GM20000 (cell line): ENCODE measurements around the gene FYTTD1.

ENCODE experiments used
- DNase-seq: peaks from one replicate; pipeline ENCODE4 v3.0.0; 2012; ENCODE audit warnings: low spot score
- TF ChIP-seq, protein P1 (sequence below): IDR thresholded peaks from 2 replicates; pipeline ENCODE4 v1.5.1; 2012; ENCODE audit warnings: mild to moderate bottlenecking, control low read depth; ENCODE audit errors: extremely low read depth, missing control alignments

FYTTD1 gene

GRCh38 chr3:197794115-197794514 is 44.4 kb downstream of the FYTTD1 start:
- TF ChIP-seq, protein P1, sequence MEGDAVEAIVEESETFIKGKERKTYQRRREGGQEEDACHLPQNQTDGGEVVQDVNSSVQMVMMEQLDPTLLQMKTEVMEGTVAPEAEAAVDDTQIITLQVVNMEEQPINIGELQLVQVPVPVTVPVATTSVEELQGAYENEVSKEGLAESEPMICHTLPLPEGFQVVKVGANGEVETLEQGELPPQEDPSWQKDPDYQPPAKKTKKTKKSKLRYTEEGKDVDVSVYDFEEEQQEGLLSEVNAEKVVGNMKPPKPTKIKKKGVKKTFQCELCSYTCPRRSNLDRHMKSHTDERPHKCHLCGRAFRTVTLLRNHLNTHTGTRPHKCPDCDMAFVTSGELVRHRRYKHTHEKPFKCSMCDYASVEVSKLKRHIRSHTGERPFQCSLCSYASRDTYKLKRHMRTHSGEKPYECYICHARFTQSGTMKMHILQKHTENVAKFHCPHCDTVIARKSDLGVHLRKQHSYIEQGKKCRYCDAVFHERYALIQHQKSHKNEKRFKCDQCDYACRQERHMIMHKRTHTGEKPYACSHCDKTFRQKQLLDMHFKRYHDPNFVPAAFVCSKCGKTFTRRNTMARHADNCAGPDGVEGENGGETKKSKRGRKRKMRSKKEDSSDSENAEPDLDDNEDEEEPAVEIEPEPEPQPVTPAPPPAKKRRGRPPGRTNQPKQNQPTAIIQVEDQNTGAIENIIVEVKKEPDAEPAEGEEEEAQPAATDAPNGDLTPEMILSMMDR, result no peak
- DNase-seq, result no peak

GRCh38 chr3:197795200-197795599 is 45.5 kb downstream of the FYTTD1 start:
- DNase-seq, result no peak
- TF ChIP-seq, protein P1, result no peak

GRCh38 chr3:197796087-197796486 is 46.4 kb downstream of the FYTTD1 start:
- DNase-seq, result no peak

GRCh38 chr3:197798863-197799262 is 49.2 kb downstream of the FYTTD1 start:
- TF ChIP-seq, protein P1, result no peak

More at GRCh38 chr3:197796087-197796486, 46.4 kb downstream of the FYTTD1 start:
- TF ChIP-seq, protein P1, result no peak

GRCh38 chr3:197800379-197800778 is 50.7 kb downstream of the FYTTD1 start:
- TF ChIP-seq, protein P1, result no peak

More at GRCh38 chr3:197798863-197799262, 49.2 kb downstream of the FYTTD1 start:
- DNase-seq, result peak; percentile 42

GRCh38 chr3:197801891-197802778 is 52.5 kb downstream of the FYTTD1 start:
- TF ChIP-seq, protein P1, result peak; percentile 21
- DNase-seq, result no peak

More at GRCh38 chr3:197800379-197800778, 50.7 kb downstream of the FYTTD1 start:
- no peak for DNase-seq

DNA sequence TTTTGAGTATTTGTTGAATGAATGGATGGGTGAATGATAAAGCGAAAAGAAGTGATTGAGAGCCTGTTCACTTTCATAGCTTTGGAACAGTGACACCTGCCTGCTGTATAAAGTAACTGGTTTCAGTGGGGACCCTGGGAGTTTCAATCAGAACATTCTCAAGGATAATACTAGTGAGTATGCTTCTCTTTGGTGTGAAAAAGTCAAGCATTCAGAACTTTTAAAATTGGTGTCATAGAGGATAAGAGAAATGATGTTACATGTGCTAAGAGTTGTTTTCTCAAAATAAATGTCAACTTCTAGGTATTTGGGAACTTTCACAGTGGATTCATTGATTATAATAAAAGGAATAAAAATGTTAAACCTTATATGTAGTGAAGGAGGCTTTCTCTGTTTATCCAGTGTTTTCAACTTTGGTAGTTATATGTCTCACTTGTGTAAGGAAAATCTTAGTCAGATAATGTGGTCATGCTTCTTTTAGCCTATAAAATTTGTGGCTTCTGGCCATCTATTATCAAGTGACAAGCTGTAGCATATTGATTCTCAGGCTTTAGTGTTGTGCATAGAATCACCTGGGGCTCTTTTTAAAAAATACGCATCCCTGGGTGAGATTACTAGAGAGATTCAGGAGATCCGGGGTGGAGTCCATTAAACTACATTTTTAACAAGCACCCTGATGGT is 53.2 kb downstream of the FYTTD1 start:
- no peak for DNase-seq
- TF ChIP-seq, protein P1, result no peak
